ENCODE measurements around the gene DPEP2.
"Not testable (repeated sequence)": the region's sequence is repeated elsewhere in the genome, so short reads cannot be mapped to it uniquely, and the experiment has no call there.

The DPEP2 gene

DNA sequence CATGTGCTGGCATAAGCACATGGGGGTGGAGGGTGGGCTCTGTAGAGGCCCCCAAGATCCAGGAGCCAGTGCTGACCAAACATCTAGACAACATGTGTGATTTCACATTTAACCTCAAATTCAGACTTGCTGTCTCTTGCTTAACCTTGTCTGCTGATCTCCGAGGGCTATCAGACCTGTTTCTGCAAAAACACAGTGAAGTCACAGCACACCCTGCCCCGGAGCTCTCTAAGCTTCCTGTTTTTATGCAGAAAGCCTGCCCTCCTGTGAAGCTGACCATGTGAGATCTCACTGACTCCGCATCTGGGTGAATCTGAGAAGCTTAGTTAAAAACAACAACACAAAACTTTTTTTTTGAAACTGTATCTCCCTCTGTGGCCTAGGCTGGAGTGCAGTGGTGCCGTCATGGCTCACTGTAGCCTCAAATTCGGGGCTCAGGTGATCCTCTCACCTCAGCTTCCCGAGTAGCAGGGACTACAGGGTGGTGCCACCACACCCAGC is 6.6 kb upstream of the DPEP2 start:
- H3K9me3 ChIP-seq (ENCODE audit: severe bottlenecking), result no peaks in the 10 kb centered on the region
- ATAC-seq (ENCODE audit: low read depth) (peak; percentile 86), DNase-seq (ENCODE audit: low spot score) (no peak)
- TF ChIP-seq, protein P1, sequence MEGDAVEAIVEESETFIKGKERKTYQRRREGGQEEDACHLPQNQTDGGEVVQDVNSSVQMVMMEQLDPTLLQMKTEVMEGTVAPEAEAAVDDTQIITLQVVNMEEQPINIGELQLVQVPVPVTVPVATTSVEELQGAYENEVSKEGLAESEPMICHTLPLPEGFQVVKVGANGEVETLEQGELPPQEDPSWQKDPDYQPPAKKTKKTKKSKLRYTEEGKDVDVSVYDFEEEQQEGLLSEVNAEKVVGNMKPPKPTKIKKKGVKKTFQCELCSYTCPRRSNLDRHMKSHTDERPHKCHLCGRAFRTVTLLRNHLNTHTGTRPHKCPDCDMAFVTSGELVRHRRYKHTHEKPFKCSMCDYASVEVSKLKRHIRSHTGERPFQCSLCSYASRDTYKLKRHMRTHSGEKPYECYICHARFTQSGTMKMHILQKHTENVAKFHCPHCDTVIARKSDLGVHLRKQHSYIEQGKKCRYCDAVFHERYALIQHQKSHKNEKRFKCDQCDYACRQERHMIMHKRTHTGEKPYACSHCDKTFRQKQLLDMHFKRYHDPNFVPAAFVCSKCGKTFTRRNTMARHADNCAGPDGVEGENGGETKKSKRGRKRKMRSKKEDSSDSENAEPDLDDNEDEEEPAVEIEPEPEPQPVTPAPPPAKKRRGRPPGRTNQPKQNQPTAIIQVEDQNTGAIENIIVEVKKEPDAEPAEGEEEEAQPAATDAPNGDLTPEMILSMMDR (IDR thresholded peaks at IDR 0.05; ENCODE audit: poor library complexity, severe bottlenecking), result no peak
- peak overlapping the region; percentile 6 for H3K27ac ChIP-seq (ENCODE audit: poor library complexity, severe bottlenecking)
- no peak overlapping the region for H3K4me3 ChIP-seq (ENCODE audit: severe bottlenecking)
- peaks cover 6% of the 10 kb centered on the region for H3K4me1 ChIP-seq (ENCODE audit: insufficient read depth, poor library complexity, severe bottlenecking)
- H3K36me3 ChIP-seq (ENCODE audit: low read depth), result no peaks in the 10 kb centered on the region
- H3K27me3 ChIP-seq (ENCODE audit: insufficient read depth, poor library complexity, severe bottlenecking), result no peaks in the 10 kb centered on the region

DNA sequence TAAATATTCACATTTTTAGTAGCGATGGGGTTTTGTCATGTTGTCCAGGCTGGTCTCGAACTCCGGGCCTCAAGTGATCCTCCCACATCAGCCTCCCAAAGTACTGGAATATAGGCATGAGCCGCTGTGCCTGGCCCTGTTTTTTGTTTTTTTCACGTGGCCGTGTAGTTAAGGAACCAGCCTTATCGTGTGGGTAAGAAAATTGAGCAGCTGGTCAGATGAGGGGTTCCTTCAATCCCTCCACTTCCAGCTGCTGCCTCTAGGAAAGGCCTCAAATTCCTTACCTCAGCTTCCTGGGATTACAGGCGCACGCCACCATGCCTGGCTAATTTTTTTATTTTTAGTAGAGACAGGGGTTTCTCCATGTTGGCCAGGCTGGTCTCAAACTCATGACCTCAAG is 5.9 kb upstream of the DPEP2 start:
- Histone ChIP-seq H3K4me1 (ENCODE audit: insufficient read depth, poor library complexity, severe bottlenecking) (peaks cover 6% of the 10 kb centered on the region), H3K27ac (ENCODE audit: poor library complexity, severe bottlenecking) (peak overlapping the region; percentile 6), H3K9me3 (ENCODE audit: severe bottlenecking) (no peaks in the 10 kb centered on the region), H3K27me3 (ENCODE audit: insufficient read depth, poor library complexity, severe bottlenecking) (no peaks in the 10 kb centered on the region), H3K36me3 (ENCODE audit: low read depth) (no peaks in the 10 kb centered on the region), H3K4me3 (ENCODE audit: severe bottlenecking) (no peak overlapping the region)
- DNase-seq (ENCODE audit: low spot score) (no peak), ATAC-seq (ENCODE audit: low read depth) (no peak)
- TF ChIP-seq, protein P1 (IDR thresholded peaks at IDR 0.05; ENCODE audit: poor library complexity, severe bottlenecking), result no peak

DNA sequence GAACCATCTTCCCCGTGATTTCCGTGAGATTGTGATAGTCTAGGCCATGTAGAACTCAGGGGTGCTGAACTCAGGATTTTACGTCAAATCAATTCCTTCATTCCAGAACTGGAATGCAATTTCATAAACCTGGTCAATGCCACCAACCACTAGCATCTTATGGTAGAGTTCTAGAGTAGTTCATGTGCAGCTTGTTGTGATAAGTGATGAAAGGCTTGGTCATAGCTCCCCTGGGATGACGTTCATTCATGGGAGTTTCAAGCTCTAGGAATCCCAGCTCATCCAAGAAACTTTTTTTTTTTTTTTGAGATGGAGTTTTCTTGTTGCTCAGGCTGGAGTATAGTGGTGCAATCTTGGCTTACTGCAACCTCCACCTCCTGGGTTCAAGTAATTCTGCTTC is 3.7 kb upstream of the DPEP2 start:
- peaks cover 6% of the 10 kb centered on the region for H3K4me1 ChIP-seq (ENCODE audit: insufficient read depth, poor library complexity, severe bottlenecking)
- H3K9me3 ChIP-seq (ENCODE audit: severe bottlenecking), result no peaks in the 10 kb centered on the region
- no peak overlapping the region for H3K27ac ChIP-seq (ENCODE audit: poor library complexity, severe bottlenecking)
- no peak overlapping the region for H3K4me3 ChIP-seq (ENCODE audit: severe bottlenecking)
- no peak for DNase-seq (ENCODE audit: low spot score)
- ATAC-seq (ENCODE audit: low read depth), result no peak
- TF ChIP-seq, protein P1 (IDR thresholded peaks at IDR 0.05; ENCODE audit: poor library complexity, severe bottlenecking), result no peak
- H3K36me3 ChIP-seq (ENCODE audit: low read depth), result no peaks in the 10 kb centered on the region
- H3K27me3 ChIP-seq (ENCODE audit: insufficient read depth, poor library complexity, severe bottlenecking), result no peaks in the 10 kb centered on the region

DNA sequence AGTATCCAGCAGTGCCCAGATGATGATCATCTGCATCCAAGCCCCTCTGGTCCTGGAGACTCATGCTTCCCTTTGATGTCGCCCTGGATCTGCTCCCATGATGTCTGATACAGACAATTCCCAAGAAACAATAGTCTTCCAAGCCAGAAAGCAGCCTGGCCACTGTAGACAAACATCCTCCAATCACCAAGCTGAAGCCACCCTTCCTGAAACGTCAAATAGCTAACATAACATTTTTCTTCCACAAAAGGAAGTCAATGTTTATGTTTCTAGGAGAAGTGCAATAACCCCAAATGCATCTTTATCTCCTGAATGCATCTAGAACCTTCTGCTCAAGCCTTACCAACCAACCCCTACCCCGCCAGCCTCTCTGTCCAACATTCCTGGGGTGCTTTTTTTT is 1.2 kb upstream of the DPEP2 start:
- no peak overlapping the region for H3K4me3 ChIP-seq (ENCODE audit: severe bottlenecking)
- ATAC-seq (ENCODE audit: low read depth) (no peak), DNase-seq (ENCODE audit: low spot score) (no peak)
- no peaks in the 10 kb centered on the region for H3K9me3 ChIP-seq (ENCODE audit: severe bottlenecking)
- no peaks in the 10 kb centered on the region for H3K27me3 ChIP-seq (ENCODE audit: insufficient read depth, poor library complexity, severe bottlenecking)
- peaks cover under 1% of the 10 kb centered on the region for H3K4me1 ChIP-seq (ENCODE audit: insufficient read depth, poor library complexity, severe bottlenecking)
- TF ChIP-seq, protein P1 (IDR thresholded peaks at IDR 0.05; ENCODE audit: poor library complexity, severe bottlenecking), result no peak
- H3K36me3 ChIP-seq (ENCODE audit: low read depth), result no peaks in the 10 kb centered on the region
- H3K27ac ChIP-seq (ENCODE audit: poor library complexity, severe bottlenecking), result no peak overlapping the region

DNA sequence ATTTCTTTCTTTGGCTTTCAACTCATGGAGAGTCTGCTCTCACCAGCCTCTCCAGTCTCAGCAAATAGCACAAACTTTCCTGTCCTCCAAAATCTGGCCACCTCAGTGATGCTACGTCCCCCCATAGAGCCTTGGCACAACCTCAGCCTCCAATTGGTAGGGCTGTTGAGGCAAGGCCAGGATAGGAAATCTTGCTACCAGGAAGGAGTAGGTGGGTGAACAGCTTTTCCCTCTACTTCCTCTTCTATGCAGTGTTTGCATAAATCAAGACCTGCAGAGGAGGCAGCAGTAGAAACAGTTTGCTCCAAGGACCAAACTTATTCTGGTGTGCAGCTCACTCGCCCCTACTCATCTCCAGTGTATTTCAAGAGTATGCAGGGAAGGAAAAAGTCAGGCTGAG is 701 bp upstream of the DPEP2 start:
- no peaks in the 10 kb centered on the region for H3K9me3 ChIP-seq (ENCODE audit: severe bottlenecking)
- no peaks in the 10 kb centered on the region for H3K36me3 ChIP-seq (ENCODE audit: low read depth)
- no peak overlapping the region for H3K27ac ChIP-seq (ENCODE audit: poor library complexity, severe bottlenecking)
- H3K27me3 ChIP-seq (ENCODE audit: insufficient read depth, poor library complexity, severe bottlenecking), result no peaks in the 10 kb centered on the region
- H3K4me3 ChIP-seq (ENCODE audit: severe bottlenecking), result no peak overlapping the region
- TF ChIP-seq, protein P1 (IDR thresholded peaks at IDR 0.05; ENCODE audit: poor library complexity, severe bottlenecking), result no peak
- DNase-seq (ENCODE audit: low spot score), result no peak
- no peak for ATAC-seq (ENCODE audit: low read depth)
- H3K4me1 ChIP-seq (ENCODE audit: insufficient read depth, poor library complexity, severe bottlenecking), result no peaks in the 10 kb centered on the region

DNA sequence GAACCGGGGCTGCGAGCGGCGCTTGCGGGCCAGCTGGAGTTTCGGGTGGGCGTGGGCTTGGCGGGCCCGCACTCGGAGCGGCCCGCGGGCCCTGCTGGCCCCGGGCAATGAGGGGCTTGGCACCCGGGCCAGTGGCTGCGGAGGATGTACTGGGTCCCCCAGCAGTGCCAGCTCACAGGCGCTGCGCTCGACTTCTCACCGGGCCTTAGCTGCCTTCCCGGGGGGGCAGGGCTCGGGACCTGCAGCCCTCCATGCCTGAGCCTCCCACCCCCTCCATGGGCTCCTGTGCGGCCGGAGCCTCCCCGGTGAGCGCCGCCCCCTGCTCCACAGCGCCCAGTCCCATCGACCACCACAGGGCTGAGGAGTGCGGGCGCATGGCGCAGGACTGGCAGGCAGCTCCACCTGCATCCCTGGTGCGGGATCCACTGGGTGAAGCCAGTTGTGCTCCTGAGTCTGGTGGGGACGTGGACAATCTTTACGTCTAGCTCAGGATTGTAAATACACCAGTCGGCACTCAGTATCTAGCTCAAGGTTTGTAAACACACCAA is 979 bp downstream of the DPEP2 start:
- H3K27me3 ChIP-seq (ENCODE audit: insufficient read depth, poor library complexity, severe bottlenecking); DNase-seq (ENCODE audit: low spot score); ATAC-seq (ENCODE audit: low read depth); H3K36me3 ChIP-seq (ENCODE audit: low read depth); H3K4me1 ChIP-seq (ENCODE audit: insufficient read depth, poor library complexity, severe bottlenecking); H3K27ac ChIP-seq (ENCODE audit: poor library complexity, severe bottlenecking); H3K4me3 ChIP-seq (ENCODE audit: severe bottlenecking); H3K9me3 ChIP-seq (ENCODE audit: severe bottlenecking): not testable (repeated sequence)
